Parathyroid adenoma (tissue), 2 donors: ENCODE data around the gene STAT1.
A peak's percentile ranks its signal among the peaks of the same experiment; 100 is the strongest.

Source experiments
- H2AFZ ChIP-seq: fragments of 300-600 bp; sonication (generic); one replicate; pipeline ENCODE4 v1.7.0; 2017; ENCODE audit warnings: antibody characterized with exemption, mild to moderate bottlenecking
- H3K27ac ChIP-seq: fragments of 300-600 bp; sonication (generic); one replicate; pipeline ENCODE4 v1.7.0; 2017
- H3K27me3 ChIP-seq: fragments of 300-600 bp; sonication (generic); one replicate; pipeline ENCODE4 v1.7.0; 2017; ENCODE audit warnings: low read length; ENCODE audit not compliant: control insufficient read depth, insufficient read depth
- H3K36me3 ChIP-seq: fragments of 300-600 bp; sonication (generic); one replicate; pipeline ENCODE4 v1.7.0; 2017; ENCODE audit warnings: low read length; ENCODE audit not compliant: control insufficient read depth, insufficient read depth
- H3K4me1 ChIP-seq: fragments of 300-600 bp; sonication (generic); one replicate; pipeline ENCODE4 v1.7.0; 2017; ENCODE audit warnings: control low read depth
- H3K4me2 ChIP-seq: fragments of 300-600 bp; sonication (generic); one replicate; pipeline ENCODE4 v1.7.0; 2017; ENCODE audit warnings: low read length
- H3K4me3 ChIP-seq: fragments of 300-600 bp; sonication (generic); one replicate; pipeline ENCODE4 v1.7.0; 2017; ENCODE audit warnings: low read depth, low read length
- H3K79me2 ChIP-seq: fragments of 300-600 bp; sonication (generic); one replicate; pipeline ENCODE4 v1.7.0; 2017; ENCODE audit warnings: control low read depth
- H3K9ac ChIP-seq: fragments of 300-600 bp; sonication (generic); one replicate; pipeline ENCODE4 v1.7.0; 2017; ENCODE audit warnings: mild to moderate bottlenecking
- H3K9me3 ChIP-seq: fragments of 300-600 bp; sonication (generic); one replicate; pipeline ENCODE4 v1.7.0; 2017; ENCODE audit warnings: low read length; ENCODE audit not compliant: control insufficient read depth
- TF ChIP-seq, protein P1 (sequence below): fragments of 300-600 bp; sonication (generic); IDR thresholded peaks from one replicate; pipeline ENCODE4 v1.7.0; 2017; ENCODE audit warnings: antibody characterized with exemption, mild to moderate bottlenecking
- donor health status: primary hyperparathyroidism.

Gene STAT1

DNA sequence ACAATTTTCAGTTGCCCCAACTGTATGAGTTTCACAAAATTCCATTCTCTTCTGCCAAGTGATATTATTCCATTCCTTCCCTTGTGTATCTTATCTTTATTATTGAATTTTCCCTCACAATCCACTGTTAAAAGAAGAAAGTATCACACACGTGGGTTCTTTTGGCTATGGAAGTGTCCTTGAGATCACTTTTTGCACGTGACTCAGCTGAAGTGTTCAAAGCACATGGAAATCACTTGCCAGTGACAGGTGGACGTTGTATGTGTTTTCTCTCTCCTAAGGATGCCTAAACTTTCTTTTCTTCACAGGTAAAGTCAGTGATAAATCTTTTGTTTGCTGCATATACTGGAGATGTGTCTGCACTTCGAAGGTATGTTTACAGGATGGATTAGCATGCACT, 60.7 kb downstream of the STAT1 start:
- H2AFZ ChIP-seq, result no peak overlapping the region
- H3K27me3 ChIP-seq, result no peaks in the 10 kb centered on the region
- no peaks in the 10 kb centered on the region for H3K36me3 ChIP-seq
- H3K9me3 ChIP-seq, result no peaks in the 10 kb centered on the region
- H3K4me3 ChIP-seq, result no peak overlapping the region
- H3K4me1 ChIP-seq, result peaks cover 19% of the 10 kb centered on the region
- no peaks in the 10 kb centered on the region for H3K79me2 ChIP-seq
- H3K4me2 ChIP-seq, result no peak overlapping the region
- TF ChIP-seq, protein P1, sequence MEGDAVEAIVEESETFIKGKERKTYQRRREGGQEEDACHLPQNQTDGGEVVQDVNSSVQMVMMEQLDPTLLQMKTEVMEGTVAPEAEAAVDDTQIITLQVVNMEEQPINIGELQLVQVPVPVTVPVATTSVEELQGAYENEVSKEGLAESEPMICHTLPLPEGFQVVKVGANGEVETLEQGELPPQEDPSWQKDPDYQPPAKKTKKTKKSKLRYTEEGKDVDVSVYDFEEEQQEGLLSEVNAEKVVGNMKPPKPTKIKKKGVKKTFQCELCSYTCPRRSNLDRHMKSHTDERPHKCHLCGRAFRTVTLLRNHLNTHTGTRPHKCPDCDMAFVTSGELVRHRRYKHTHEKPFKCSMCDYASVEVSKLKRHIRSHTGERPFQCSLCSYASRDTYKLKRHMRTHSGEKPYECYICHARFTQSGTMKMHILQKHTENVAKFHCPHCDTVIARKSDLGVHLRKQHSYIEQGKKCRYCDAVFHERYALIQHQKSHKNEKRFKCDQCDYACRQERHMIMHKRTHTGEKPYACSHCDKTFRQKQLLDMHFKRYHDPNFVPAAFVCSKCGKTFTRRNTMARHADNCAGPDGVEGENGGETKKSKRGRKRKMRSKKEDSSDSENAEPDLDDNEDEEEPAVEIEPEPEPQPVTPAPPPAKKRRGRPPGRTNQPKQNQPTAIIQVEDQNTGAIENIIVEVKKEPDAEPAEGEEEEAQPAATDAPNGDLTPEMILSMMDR, result no peak
- no peak overlapping the region for H3K27ac ChIP-seq
- no peak overlapping the region for H3K9ac ChIP-seq

DNA sequence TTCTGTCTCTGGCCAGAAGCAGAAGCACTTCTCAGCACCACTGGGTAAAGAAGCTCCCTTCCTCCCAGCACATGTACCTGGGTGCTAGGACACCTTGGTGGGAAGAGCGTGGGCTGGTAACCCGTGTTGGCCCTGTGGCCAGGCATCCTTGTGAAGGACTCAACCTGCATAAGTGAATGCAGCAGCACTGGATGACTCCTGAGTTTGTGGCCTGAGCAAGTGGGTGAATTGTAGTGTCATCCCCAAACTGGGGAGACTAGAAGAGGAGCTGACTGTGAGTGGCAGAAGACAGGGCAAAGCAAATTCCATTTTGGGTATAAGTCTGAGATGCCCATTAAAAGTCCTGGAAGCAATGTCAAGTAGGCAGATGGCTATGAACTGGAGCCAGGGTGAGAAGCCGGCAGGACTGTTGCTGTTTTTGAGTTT, 63.4 kb downstream of the STAT1 start:
- Histone ChIP-seq H3K27ac (peak overlapping the region; percentile 16), H3K4me1 (peaks cover 38% of the 10 kb centered on the region), H3K27me3 (no peaks in the 10 kb centered on the region), H3K4me3 (no peak overlapping the region), H3K79me2 (no peaks in the 10 kb centered on the region), H2AFZ (no peak overlapping the region), H3K9me3 (no peaks in the 10 kb centered on the region), H3K9ac (no peak overlapping the region), H3K36me3 (no peaks in the 10 kb centered on the region), H3K4me2 (no peak overlapping the region)
- TF ChIP-seq, protein P1, result no peak

DNA sequence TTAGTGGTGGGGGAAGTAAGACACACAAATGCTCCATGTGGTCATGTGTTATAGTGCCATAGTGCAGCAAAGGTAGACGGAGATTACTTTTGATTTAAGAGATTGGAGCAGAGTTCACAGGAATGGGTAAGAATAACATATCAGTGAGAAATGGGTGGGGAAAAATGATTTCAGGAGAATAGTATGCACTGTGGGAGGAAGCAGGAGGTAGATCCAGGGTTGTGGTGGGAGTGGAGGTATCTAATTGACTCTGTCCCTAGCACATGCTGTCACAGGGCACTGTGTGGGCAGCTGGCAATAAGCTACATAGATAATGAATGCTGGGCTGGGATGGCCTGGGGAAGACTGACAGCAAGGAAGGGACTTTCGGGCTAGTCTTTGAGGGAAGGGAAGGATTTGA, 65.3 kb downstream of the STAT1 start:
- Histone ChIP-seq H3K9ac (no peak overlapping the region), H2AFZ (peak overlapping the region; percentile 23), H3K4me1 (peaks cover 36% of the 10 kb centered on the region), H3K4me2 (peak overlapping the region; percentile 65), H3K9me3 (no peaks in the 10 kb centered on the region), H3K36me3 (no peaks in the 10 kb centered on the region), H3K79me2 (no peaks in the 10 kb centered on the region), H3K27ac (peak overlapping the region; percentile 94), H3K27me3 (no peaks in the 10 kb centered on the region), H3K4me3 (peak overlapping the region; percentile 42)
- TF ChIP-seq, protein P1, result no peak

DNA sequence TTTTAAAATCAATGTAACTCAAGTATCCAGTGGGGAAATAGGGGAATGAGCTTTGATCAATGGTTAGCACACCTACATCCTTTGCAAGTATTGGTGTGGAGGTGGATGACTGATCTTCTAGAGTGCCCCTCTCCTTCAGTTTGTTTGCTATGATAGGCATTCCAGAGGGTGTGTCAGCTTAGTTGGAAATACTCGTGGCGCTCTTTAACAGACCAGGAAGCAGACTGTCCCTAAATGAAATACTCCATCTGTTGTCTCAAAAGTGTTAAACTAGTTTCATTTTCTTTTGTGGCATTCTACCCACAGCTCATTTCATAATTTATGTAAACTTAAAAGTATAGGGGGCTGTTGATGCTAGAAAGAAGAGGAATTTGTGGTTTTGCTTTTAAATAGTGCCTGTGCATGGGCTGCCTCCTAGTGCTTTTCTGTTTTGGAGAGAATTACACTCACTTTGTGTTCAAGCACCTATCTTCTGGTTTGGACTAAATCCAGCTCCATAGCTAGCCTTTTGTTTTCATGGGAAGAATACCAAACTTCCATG, 66.2 kb downstream of the STAT1 start:
- Histone ChIP-seq H3K9ac (no peak overlapping the region), H3K4me3 (peak overlapping the region; percentile 42), H3K4me1 (peaks cover 35% of the 10 kb centered on the region), H3K36me3 (no peaks in the 10 kb centered on the region), H2AFZ (peak overlapping the region; percentile 23), H3K27ac (peak overlapping the region; percentile 94), H3K79me2 (no peaks in the 10 kb centered on the region), H3K4me2 (peak overlapping the region; percentile 65), H3K9me3 (no peaks in the 10 kb centered on the region), H3K27me3 (no peaks in the 10 kb centered on the region)
- TF ChIP-seq, protein P1, result peak; percentile 23

DNA sequence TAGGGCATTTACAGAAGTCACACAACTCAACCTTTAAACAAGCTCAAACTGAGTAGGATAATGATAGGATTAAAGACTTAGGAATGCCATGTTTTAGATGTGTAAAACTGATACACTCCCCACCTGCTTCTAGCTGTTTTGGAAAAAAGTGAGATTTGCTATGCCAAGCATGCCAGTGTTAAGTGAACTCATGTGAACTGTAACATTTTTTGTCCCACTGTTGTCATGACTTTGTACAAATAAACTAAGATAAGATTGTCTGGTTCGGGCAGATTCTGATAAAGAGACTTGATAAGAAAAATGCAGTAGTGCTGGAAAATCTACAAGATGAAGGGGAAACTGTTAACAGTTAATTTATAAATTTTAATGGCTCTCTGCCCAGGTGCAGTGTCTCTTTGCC, 66.8 kb downstream of the STAT1 start:
- no peaks in the 10 kb centered on the region for H3K27me3 ChIP-seq
- H3K36me3 ChIP-seq, result no peaks in the 10 kb centered on the region
- no peaks in the 10 kb centered on the region for H3K79me2 ChIP-seq
- no peak overlapping the region for H3K9ac ChIP-seq
- peak overlapping the region; percentile 42 for H3K4me3 ChIP-seq
- no peaks in the 10 kb centered on the region for H3K9me3 ChIP-seq
- H3K27ac ChIP-seq, result peak overlapping the region; percentile 94
- H2AFZ ChIP-seq, result no peak overlapping the region
- peak overlapping the region; percentile 65 for H3K4me2 ChIP-seq
- peaks cover 34% of the 10 kb centered on the region for H3K4me1 ChIP-seq
- TF ChIP-seq, protein P1, result no peak
